Measurements from ENCODE around the gene FAP. TPM values are rescaled to one million over a fixed set of nuclear protein-coding genes. Genes with fewer than 3 reads are reported as not detected.

The FAP gene
- 72.6 and 84.9 TPM in 2 replicates for total RNA-seq

GRCh38 chr2:162243294-162243693 is at the start of gene FAP:
Gene FAP (minus strand): TSS chr2:162243445. CDS start chr2:162243327, 118 bp downstream.

GRCh38 chr2:162152147-162152546 is 91.1 kb downstream of the FAP start, which contains the start of gene GCG:
Gene GCG (minus strand): TSS chr2:162152247. CDS start chr2:162149178, 3,069 bp downstream.

Other genes with a start within 250 kb of the FAP start
- gene DPP4, start 169.2 kb downstream of the FAP start, total RNA-seq: 23.9 and 26.9 TPM in 2 replicates
- gene GCG, start 91.2 kb downstream of the FAP start, total RNA-seq: not detected in 2 replicates
- gene IFIH1, start 75.2 kb upstream of the FAP start, total RNA-seq: 2.9 and 5.7 TPM in 2 replicates
- 3.7 and 8.9 TPM in 2 replicates for gene GCA, start 100.7 kb upstream of the FAP start, total RNA-seq